ENCODE results near the gene SLC3A2.
"Not testable (repeated sequence)": the region's sequence is repeated elsewhere in the genome, so short reads cannot be mapped to it uniquely, and the experiment has no call there.

Gene SLC3A2

GRCh38 chr11:62852523-62853188, 28.0 kb upstream of the SLC3A2 start:
- no peak for FAIRE-seq

GRCh38 chr11:62853279-62853965, 27.3 kb upstream of the SLC3A2 start:
- no peak for FAIRE-seq

- FAIRE-seq: no peak
Measured at GRCh38 chr11:62854013-62854824, 26.5 kb upstream of the SLC3A2 start.

- no peak for FAIRE-seq
Measured at GRCh38 chr11:62854825-62855570, 25.7 kb upstream of the SLC3A2 start.

- FAIRE-seq: no peak
Measured at GRCh38 chr11:62855571-62856332, 24.9 kb upstream of the SLC3A2 start.

- no peak for FAIRE-seq
Measured at GRCh38 chr11:62856333-62856895, 24.3 kb upstream of the SLC3A2 start.

- no peak for FAIRE-seq
Measured at GRCh38 chr11:62857541-62857982, 23.1 kb upstream of the SLC3A2 start.

GRCh38 chr11:62858201-62858600, 22.5 kb upstream of the SLC3A2 start:
- FAIRE-seq: no peak

- not testable (repeated sequence) for FAIRE-seq
Measured at GRCh38 chr11:62859281-62859703, 21.4 kb upstream of the SLC3A2 start.

- no peak for FAIRE-seq
Measured at GRCh38 chr11:62860835-62861563, 19.7 kb upstream of the SLC3A2 start.

GRCh38 chr11:62861564-62862192, 19.0 kb upstream of the SLC3A2 start:
- FAIRE-seq: not testable (repeated sequence)

GRCh38 chr11:62863687-62864335, 16.9 kb upstream of the SLC3A2 start:
- FAIRE-seq: no peak

GRCh38 chr11:62865635-62866034, 15.1 kb upstream of the SLC3A2 start:
- no peak for FAIRE-seq

- no peak for FAIRE-seq
Measured at GRCh38 chr11:62874851-62875250, 5.8 kb upstream of the SLC3A2 start.

- no peak for FAIRE-seq
Measured at GRCh38 chr11:62875698-62876478, 4.8 kb upstream of the SLC3A2 start.

- FAIRE-seq: no peak
Measured at GRCh38 chr11:62876712-62877111, 4.0 kb upstream of the SLC3A2 start.

GRCh38 chr11:62879235-62879978, 1.3 kb upstream of the SLC3A2 start:
- FAIRE-seq: no peak

GRCh38 chr11:62880231-62880802, 379 bp upstream of the SLC3A2 start:
- no peak for FAIRE-seq

All from islet of Langerhans (tissue), 1 donor.